ENCODE data around the gene ZNF219.

- TF ChIP-seq CTCF (IDR thresholded peaks at IDR 0.05) = no peak
- no peak for TF ChIP-seq POLR2A (IDR thresholded peaks at IDR 0.05)
- TF ChIP-seq POLR2AphosphoS5 (IDR thresholded peaks at IDR 0.05) = no peak
Measured at GRCh38 chr14:21100931-21101330, 2.5 kb upstream of the ZNF219 start, which contains the start of gene TMEM253.

All from breast epithelium (tissue), 3 donors.